Measurements from ENCODE around the gene MYO5B. TPM values are rescaled to one million over a fixed set of nuclear protein-coding genes. Genes with fewer than 3 reads are reported as not detected.

MYO5B gene
- polyA plus RNA-seq, 1 donor from 2014 or later, result 0.42 TPM

GRCh38 chr18:49905771-49906170, 289.2 kb downstream of the MYO5B start:
- no peaks in the 10 kb centered on the region for H3F3A ChIP-seq (ENCODE audit: insufficient read depth, low read length, poor library complexity, severe bottlenecking)
- H3K36me3 ChIP-seq (ENCODE audit: insufficient read depth, low read length), result no peaks in the 10 kb centered on the region
- no peak overlapping the region for H2AFZ ChIP-seq (ENCODE audit: low read depth, low read length)
- TF ChIP-seq MXI1 (conservative IDR thresholded peaks at IDR 0.05; ENCODE audit: poor library complexity, severe bottlenecking) (no peak), TAF1 (IDR thresholded peaks at IDR 0.05; ENCODE audit: low read depth) (no peak), RAD21 (conservative IDR thresholded peaks at IDR 0.05) (no peak), REST (IDR thresholded peaks at IDR 0.05; ENCODE audit: borderline replicate concordance) (no peak), EZH2 (IDR thresholded peaks at IDR 0.05; ENCODE audit: borderline replicate concordance, insufficient read depth, low read length, poor library complexity, severe bottlenecking) (no peak), CTCF (IDR thresholded peaks at IDR 0.05; ENCODE audit: poor library complexity, severe bottlenecking) (no peak), EP300 (conservative IDR thresholded peaks at IDR 0.05; ENCODE audit: poor library complexity, severe bottlenecking) (no peak), SMC3 (conservative IDR thresholded peaks at IDR 0.05; ENCODE audit: poor library complexity) (no peak)
- H3K79me2 ChIP-seq (replicated peaks; ENCODE audit: insufficient read depth, low read length), result no peaks in the 10 kb centered on the region
- H3K4me3 ChIP-seq (ENCODE audit: low read length), result no peak overlapping the region
- H3K9me2 ChIP-seq (ENCODE audit: insufficient read depth, low read length), result no peaks in the 10 kb centered on the region
- no peak overlapping the region for H3K9ac ChIP-seq (ENCODE audit: low read length)
- H3K9me3 ChIP-seq (ENCODE audit: low read length), result no peaks in the 10 kb centered on the region
- H3K4me2 ChIP-seq (ENCODE audit: low read length), result no peak overlapping the region
- no peaks in the 10 kb centered on the region for H4K20me1 ChIP-seq (ENCODE audit: insufficient read depth)
- H3K27ac ChIP-seq (ENCODE audit: low read length), result no peak overlapping the region
- no peaks in the 10 kb centered on the region for H3K27me3 ChIP-seq (ENCODE audit: insufficient read depth, low read depth, low read length)

GRCh38 chr18:49904871-49905555, 289.9 kb downstream of the MYO5B start:
- no peak overlapping the region for H2AFZ ChIP-seq (ENCODE audit: low read depth, low read length)
- H3K9ac ChIP-seq (ENCODE audit: low read length), result no peak overlapping the region
- no peaks in the 10 kb centered on the region for H3K79me2 ChIP-seq (replicated peaks; ENCODE audit: insufficient read depth, low read length)
- H3K36me3 ChIP-seq (ENCODE audit: insufficient read depth, low read length), result no peaks in the 10 kb centered on the region
- no peaks in the 10 kb centered on the region for H3K9me3 ChIP-seq (ENCODE audit: low read length)
- H3F3A ChIP-seq (ENCODE audit: insufficient read depth, low read length, poor library complexity, severe bottlenecking), result no peaks in the 10 kb centered on the region
- H3K27me3 ChIP-seq (ENCODE audit: insufficient read depth, low read depth, low read length), result no peaks in the 10 kb centered on the region
- H4K20me1 ChIP-seq (ENCODE audit: insufficient read depth), result no peaks in the 10 kb centered on the region
- no peak overlapping the region for H3K27ac ChIP-seq (ENCODE audit: low read length)
- H3K4me2 ChIP-seq (ENCODE audit: low read length), result no peak overlapping the region
- H3K9me2 ChIP-seq (ENCODE audit: insufficient read depth, low read length), result no peaks in the 10 kb centered on the region
- no peak overlapping the region for H3K4me3 ChIP-seq (ENCODE audit: low read length)
- no peak for TF ChIP-seq RAD21 (conservative IDR thresholded peaks at IDR 0.05)
- no peak for TF ChIP-seq EP300 (conservative IDR thresholded peaks at IDR 0.05; ENCODE audit: poor library complexity, severe bottlenecking)
- TF ChIP-seq EZH2 (IDR thresholded peaks at IDR 0.05; ENCODE audit: borderline replicate concordance, insufficient read depth, low read length, poor library complexity, severe bottlenecking), result no peak
- TF ChIP-seq TAF1 (IDR thresholded peaks at IDR 0.05; ENCODE audit: low read depth), result no peak
- TF ChIP-seq MXI1 (conservative IDR thresholded peaks at IDR 0.05; ENCODE audit: poor library complexity, severe bottlenecking), result no peak
- no peak for TF ChIP-seq CTCF (IDR thresholded peaks at IDR 0.05; ENCODE audit: poor library complexity, severe bottlenecking)
- no peak for TF ChIP-seq POLR2AphosphoS5 (IDR thresholded peaks at IDR 0.05)
- TF ChIP-seq REST (IDR thresholded peaks at IDR 0.05; ENCODE audit: borderline replicate concordance), result no peak
